Stimulated activated CD8-positive, alpha-beta memory T cell treated with anti-CD3 and anti-CD28 coated beads, Interleukin-2, amount 100 ng/mL, for 1 hour (primary cell): ENCODE results near the gene FTO.

ENCODE experiments used
- DNase-seq, 2 donors: peaks; one replicate each; pipeline ENCODE4 v3.0.0-alpha.2; 2020; ENCODE audit warnings: low read depth in 2 of 2

The FTO gene

GRCh38 chr16:53896722-53897121 is 192.8 kb downstream of the FTO start:
- no peak for DNase-seq

GRCh38 chr16:53898993-53899392 is 195.0 kb downstream of the FTO start:
- DNase-seq: no peak

- no peak for DNase-seq
Measured at GRCh38 chr16:53899431-53899830, 195.5 kb downstream of the FTO start.

- no peak for DNase-seq
Measured at GRCh38 chr16:53900667-53901066, 196.7 kb downstream of the FTO start.

- DNase-seq: no peak
Measured at GRCh38 chr16:53901408-53901807, 197.5 kb downstream of the FTO start.

GRCh38 chr16:53904533-53904932 is 200.6 kb downstream of the FTO start:
- no peak for DNase-seq

GRCh38 chr16:53905028-53905427 is 201.1 kb downstream of the FTO start:
- no peak for DNase-seq

GRCh38 chr16:53908731-53909130 is 204.8 kb downstream of the FTO start:
- no peak for DNase-seq

- no peak for DNase-seq
Measured at GRCh38 chr16:53910990-53911389, 207.0 kb downstream of the FTO start.

- no peak for DNase-seq
Measured at GRCh38 chr16:53911513-53911912, 207.6 kb downstream of the FTO start.

- peak; percentile 6 to 10 for DNase-seq
Measured at GRCh38 chr16:53912155-53912554, 208.2 kb downstream of the FTO start.

- no peak for DNase-seq
Measured at GRCh38 chr16:53913099-53913870, 209.3 kb downstream of the FTO start.

- DNase-seq: no peak
Measured at GRCh38 chr16:53913920-53914319, 210.0 kb downstream of the FTO start.

GRCh38 chr16:53914736-53915135 is 210.8 kb downstream of the FTO start:
- no peak for DNase-seq

- DNase-seq: no peak
Measured at GRCh38 chr16:53915452-53916160, 211.7 kb downstream of the FTO start.

GRCh38 chr16:53920988-53921387 is 217.0 kb downstream of the FTO start:
- no peak for DNase-seq

GRCh38 chr16:53922067-53922806 is 218.3 kb downstream of the FTO start:
- no peak for DNase-seq

- DNase-seq: no peak
Measured at GRCh38 chr16:53922807-53923571, 219.0 kb downstream of the FTO start.

- DNase-seq: no peak
Measured at GRCh38 chr16:53924331-53925106, 220.6 kb downstream of the FTO start.

GRCh38 chr16:53925107-53925410 is 221.1 kb downstream of the FTO start:
- DNase-seq: no peak

GRCh38 chr16:53925526-53925925 is 221.6 kb downstream of the FTO start:
- DNase-seq: no peak
